ENCODE measurements around the gene SUGCT. TPM values are rescaled to one million over a fixed set of nuclear protein-coding genes. Genes with fewer than 3 reads are reported as not detected.
A peak's percentile ranks its signal among the peaks of the same experiment; 100 is the strongest.
"Not testable (repeated sequence)": the region's sequence is repeated elsewhere in the genome, so short reads cannot be mapped to it uniquely, and the experiment has no call there.

Gene SUGCT
- total RNA-seq, 3 donors from 2014 or later, result 7.6 to 19.1 (median 10.1) TPM

DNA sequence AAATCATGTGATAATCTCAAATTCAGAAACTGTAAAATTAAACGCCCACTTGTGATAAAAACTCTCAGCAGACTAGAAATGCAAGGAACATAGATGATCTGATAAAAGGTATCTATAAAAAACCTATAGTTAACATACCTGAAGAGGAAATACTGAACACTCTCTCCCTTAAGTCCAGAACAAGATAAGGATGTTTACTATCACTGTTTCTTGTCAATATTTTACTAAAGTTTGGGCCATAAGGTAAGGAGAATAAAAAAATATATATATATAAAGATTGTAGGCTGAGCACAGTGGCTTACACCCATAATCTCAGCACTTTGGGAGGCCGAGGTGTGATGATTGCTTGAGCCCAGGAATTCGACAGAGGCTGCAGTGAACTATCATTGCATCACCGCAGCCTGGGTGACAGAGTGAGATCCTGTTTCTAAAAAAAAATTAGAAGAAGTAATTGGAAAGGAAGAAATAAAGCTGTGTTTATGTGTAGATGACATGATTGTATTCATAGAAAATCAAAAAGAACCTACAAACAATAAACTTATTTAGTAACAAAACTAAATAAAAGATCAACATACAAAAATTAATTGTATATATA is 28.8 kb upstream of the SUGCT start:
- no peaks in the 10 kb centered on the region for H3K4me1 ChIP-seq (ENCODE audit: low read depth)
- TF ChIP-seq, protein P1, sequence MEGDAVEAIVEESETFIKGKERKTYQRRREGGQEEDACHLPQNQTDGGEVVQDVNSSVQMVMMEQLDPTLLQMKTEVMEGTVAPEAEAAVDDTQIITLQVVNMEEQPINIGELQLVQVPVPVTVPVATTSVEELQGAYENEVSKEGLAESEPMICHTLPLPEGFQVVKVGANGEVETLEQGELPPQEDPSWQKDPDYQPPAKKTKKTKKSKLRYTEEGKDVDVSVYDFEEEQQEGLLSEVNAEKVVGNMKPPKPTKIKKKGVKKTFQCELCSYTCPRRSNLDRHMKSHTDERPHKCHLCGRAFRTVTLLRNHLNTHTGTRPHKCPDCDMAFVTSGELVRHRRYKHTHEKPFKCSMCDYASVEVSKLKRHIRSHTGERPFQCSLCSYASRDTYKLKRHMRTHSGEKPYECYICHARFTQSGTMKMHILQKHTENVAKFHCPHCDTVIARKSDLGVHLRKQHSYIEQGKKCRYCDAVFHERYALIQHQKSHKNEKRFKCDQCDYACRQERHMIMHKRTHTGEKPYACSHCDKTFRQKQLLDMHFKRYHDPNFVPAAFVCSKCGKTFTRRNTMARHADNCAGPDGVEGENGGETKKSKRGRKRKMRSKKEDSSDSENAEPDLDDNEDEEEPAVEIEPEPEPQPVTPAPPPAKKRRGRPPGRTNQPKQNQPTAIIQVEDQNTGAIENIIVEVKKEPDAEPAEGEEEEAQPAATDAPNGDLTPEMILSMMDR (IDR thresholded peaks at IDR 0.05), result no peak
- intact Hi-C loops (cut with DNase I, micrococcal nuclease), result no loop called here
- no peak for DNase-seq
- peak; percentile 86 for ATAC-seq
- H3K4me3 ChIP-seq, result no peak overlapping the region
- H3K9me3 ChIP-seq, result no peaks in the 10 kb centered on the region
- no peaks in the 10 kb centered on the region for H3K36me3 ChIP-seq (ENCODE audit: low read depth)

DNA sequence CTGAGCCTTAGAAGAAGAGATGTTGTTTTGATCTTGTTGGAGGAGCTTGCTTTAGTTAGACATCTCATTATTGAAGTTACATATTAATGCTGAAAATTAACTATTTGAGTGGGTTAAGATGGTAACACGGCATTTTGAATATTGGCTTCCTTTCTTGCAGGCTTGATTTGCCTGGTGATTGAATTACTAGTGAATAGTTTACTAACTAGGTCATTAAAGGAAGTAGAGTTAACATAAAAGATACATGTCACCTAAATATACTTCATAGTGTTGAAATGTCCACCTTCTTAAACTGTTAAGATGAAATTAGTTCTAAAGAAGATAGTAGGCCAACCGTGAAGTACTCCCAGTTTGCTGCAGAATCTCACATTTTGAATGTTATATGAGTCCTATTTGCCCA is 18.9 kb upstream of the SUGCT start:
- intact Hi-C loops (cut with DNase I, micrococcal nuclease), result no loop called here
- no peak overlapping the region for H3K4me3 ChIP-seq
- no peaks in the 10 kb centered on the region for H3K9me3 ChIP-seq
- H3K36me3 ChIP-seq (ENCODE audit: low read depth), result no peaks in the 10 kb centered on the region
- DNase-seq (no peak), ATAC-seq (no peak)
- TF ChIP-seq, protein P1 (IDR thresholded peaks at IDR 0.05), result no peak
- H3K4me1 ChIP-seq (ENCODE audit: low read depth), result no peaks in the 10 kb centered on the region

DNA sequence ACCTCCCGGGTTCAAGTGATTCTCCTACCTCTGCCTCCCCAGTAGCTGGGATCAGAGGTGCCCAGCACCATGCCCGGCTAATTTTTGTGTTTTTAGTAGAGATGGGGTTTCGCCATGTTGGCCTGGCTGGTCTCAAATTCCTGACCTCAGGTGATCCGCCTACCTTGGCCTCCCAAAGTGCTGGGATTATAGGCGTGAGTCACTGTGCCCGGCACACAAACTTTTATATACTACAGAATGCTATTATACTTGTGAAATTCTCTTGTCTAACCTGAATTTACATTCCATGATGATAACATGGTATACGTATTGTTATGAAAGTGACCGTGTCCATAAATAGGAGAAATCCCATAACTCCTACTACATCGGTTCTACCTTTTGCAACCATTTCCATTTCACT is 17.6 kb upstream of the SUGCT start:
- ATAC-seq; H3K4me3 ChIP-seq; H3K4me1 ChIP-seq (ENCODE audit: low read depth); H3K9me3 ChIP-seq; H3K36me3 ChIP-seq (ENCODE audit: low read depth); DNase-seq; intact Hi-C loops (cut with DNase I, micrococcal nuclease): not testable (repeated sequence)

DNA sequence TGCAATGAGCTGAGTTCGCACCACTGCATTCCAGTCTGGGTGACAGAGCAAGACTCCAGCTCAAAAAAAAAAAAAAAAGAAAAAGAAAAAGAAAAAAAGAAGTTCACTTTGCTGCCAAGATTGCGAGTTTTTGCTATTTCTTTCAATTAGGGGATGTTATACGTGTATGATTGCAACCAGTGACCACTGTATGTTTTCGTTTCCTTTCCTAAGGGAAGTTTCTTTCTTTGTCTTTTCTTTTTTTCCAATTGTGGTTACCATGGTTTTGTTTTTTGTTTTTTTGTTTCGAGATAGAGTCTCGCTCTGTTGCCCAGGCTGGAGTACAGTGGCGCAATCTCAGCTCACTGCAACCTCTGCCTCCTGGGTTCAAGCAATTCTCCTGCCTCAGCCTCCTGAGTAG is 16.6 kb upstream of the SUGCT start:
- H3K9me3 ChIP-seq; H3K4me1 ChIP-seq (ENCODE audit: low read depth); DNase-seq; H3K4me3 ChIP-seq; intact Hi-C loops (cut with DNase I, micrococcal nuclease); ATAC-seq; H3K36me3 ChIP-seq (ENCODE audit: low read depth): not testable (repeated sequence)

DNA sequence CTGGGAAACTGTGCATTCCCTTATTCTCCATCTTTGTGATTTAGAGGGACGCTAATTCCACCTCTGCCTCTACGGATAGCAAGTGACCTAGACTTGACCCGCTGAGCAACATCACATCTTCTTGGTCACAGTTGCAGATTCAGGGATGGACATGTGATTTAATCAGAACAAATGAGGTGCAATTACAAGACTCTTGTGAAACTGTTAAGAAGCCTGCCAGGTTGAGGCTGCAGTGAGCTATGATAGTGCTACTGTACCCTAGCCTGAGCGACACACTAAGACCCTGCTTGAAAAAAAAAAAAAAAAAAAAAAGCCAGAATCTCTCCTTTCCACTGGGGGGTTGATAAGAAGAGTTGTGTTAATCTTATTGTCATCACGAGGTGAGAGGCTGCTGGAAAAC is 14.8 kb upstream of the SUGCT start:
- ATAC-seq, result no peak
- Histone ChIP-seq H3K4me1 (ENCODE audit: low read depth) (no peaks in the 10 kb centered on the region), H3K9me3 (no peaks in the 10 kb centered on the region), H3K36me3 (ENCODE audit: low read depth) (no peaks in the 10 kb centered on the region), H3K4me3 (no peak overlapping the region)
- TF ChIP-seq, protein P1 (IDR thresholded peaks at IDR 0.05), result no peak
- DNase-seq, result no peak
- intact Hi-C loops (cut with DNase I, micrococcal nuclease), result no loop called here

DNA sequence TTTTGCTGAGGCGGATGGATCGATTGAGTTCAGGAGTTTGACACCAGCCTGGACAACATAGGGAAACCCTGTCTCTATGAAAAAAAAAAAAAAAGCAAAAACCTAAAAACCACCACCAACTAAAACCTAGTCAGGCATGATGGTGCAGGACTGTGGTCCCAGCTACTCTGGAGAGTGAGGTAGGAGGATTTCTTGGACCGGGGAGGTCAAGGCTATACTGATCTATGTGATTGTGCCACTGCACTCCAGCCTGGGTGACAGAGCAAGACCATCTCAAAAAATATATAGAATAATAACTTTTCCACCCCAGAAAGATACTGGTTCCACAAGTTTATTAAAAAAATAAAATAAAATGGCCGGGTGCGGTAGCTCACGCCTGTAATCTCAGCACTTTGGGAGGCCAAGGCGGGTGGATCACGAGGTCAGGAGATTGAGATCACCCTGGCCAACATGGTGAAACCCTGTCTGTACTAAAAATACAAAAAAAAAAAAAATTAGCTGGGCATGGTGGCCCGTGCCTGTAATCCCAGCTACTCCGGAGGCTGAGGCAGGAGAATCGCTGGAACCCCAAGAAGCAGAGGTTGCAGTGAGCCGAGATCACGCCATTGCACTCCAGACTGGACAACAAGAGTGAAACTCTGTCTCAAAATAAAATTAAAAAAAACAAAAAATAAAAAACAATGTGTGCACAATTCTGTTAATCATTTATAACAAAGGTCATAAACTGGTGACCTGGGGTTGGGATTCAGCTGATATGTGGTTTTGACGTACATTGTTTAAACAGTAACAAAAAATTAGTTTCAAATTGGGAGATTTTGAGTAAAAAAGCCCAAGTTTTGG is 12.5 kb upstream of the SUGCT start:
- intact Hi-C loops (cut with DNase I, micrococcal nuclease); H3K4me3 ChIP-seq; H3K4me1 ChIP-seq (ENCODE audit: low read depth); H3K36me3 ChIP-seq (ENCODE audit: low read depth); ATAC-seq; H3K9me3 ChIP-seq; DNase-seq: not testable (repeated sequence)

DNA sequence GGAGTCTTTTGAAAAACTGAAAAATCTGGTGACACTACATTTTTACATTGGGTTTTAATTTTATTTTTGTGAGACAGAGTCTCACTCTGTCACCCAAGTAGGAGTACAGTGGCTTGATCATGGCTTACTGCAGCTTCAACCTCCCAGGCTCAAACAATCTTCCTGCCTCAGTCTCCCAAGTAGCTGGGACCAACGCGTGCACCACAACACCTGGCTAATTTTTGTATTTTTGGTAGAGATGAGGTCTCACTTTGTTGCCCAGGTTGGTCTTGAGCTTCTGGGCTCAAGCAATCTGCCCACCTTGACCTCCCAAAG is 11.9 kb upstream of the SUGCT start:
- H3K9me3 ChIP-seq, result no peaks in the 10 kb centered on the region
- H3K36me3 ChIP-seq (ENCODE audit: low read depth), result no peaks in the 10 kb centered on the region
- intact Hi-C loops (cut with DNase I, micrococcal nuclease), result no loop called here
- DNase-seq (no peak), ATAC-seq (no peak)
- H3K4me1 ChIP-seq (ENCODE audit: low read depth), result no peaks in the 10 kb centered on the region
- no peak overlapping the region for H3K4me3 ChIP-seq
- TF ChIP-seq, protein P1 (IDR thresholded peaks at IDR 0.05), result no peak
